GM18511 (cell line): ENCODE results near the gene HSPBP1.

Experiments
- ATAC-seq: cut with Tn5 transposase; IDR thresholded peaks from one replicate; pipeline ENCODE4 v1.9.1; 2021; ENCODE audit warnings: mild to moderate bottlenecking, moderate library complexity; ENCODE audit not compliant: unreplicated experiment

Gene HSPBP1

DNA sequence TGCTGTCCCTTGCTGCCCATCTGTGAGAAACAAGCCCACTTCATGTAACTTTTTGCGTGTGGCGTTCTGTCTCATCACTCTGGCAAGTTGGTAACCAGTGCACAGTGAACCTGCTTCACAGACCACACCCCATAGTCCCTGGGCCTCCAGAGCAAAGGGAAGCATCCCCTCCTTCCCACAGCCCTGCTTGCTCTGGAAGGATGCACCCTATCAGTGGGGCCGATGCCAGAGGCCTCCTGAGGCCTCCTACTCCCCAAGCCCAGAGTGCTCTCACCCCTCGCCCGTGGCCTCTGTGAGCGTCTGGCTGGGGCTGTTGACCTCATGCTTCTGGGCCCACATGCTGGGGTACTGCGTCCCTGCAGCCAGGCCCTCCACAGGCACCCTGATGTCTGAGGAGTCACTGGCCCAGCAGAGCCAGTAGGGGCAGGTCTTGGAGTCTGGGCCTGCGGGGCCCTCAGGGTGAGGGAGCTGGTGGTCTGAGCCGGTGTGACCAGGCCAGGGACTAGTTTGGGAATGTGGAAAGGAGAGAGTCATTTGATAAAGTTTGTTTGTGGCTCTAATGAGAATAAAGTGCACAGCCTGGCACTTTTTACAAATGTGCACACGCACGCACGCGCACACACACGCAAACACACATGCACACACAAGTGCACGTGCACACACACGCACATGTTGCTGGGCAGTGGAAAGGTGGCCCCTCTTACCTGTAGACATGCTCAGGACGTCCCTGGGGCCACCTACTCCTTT is 56.4 kb downstream of the HSPBP1 start:
- ATAC-seq: no peak

DNA sequence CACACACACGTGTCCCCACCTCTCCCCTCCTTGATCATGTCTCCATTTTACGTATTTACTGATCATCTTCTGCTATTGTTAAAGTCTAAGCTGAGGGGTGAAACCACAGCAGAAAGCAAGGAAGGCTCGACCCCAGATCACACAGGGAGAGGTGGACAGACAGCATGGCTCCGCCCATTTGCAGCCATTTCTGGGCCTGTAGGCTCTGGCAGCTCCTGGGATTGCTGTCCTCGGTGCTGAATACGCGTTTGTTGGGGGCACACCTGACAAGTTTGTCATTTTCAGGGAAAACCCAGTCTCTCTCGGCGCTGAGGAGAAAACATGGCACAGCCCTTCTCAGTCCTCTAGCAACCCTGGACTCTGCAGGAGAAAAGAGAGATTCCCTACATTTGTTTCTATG is 59.4 kb downstream of the HSPBP1 start:
- ATAC-seq: no peak

- no peak for ATAC-seq
Observed at GRCh38 chr19:55216461-55217198, 63.3 kb downstream of the HSPBP1 start.

DNA sequence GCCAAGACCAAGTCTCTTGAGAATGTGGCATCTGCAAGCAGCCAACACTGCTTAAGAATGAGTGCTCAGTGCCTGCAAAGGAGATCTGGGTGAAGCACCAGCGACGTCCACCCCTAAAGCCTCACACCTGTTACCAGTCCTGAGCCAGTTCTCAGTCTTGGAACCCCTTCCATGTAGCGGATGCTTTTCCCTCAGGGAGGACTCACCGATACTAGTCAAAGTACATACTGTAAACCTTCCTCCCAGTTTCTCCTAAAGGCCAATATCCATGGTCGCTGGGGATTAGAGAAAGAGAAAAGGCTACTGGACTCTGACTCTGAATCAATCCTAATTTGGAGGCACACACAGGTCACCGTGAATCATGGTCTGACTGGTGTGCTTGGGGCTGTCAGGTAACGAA is 66.4 kb downstream of the HSPBP1 start:
- no peak for ATAC-seq

DNA sequence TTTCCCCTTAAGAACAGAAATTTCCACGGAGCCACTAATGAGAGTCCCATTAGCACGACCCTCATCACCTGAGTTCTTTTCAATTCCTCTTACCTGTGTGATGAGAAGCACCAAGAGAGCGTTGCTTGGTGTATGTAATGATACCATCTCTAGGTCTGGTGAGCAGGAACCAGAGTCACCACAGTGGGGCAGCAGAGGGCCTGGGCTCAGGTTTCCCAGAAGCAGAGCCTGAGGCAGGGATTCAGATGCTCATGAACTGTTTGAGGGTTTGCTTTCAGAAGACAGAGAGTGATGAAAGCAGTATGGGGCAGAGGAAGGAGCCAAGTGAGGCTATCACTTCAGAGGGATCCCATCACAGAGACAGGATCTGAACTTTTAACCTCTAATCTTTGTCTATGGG is 67.5 kb downstream of the HSPBP1 start:
- ATAC-seq: no peak
